Measurements from ENCODE around the gene TMEM94. TPM values are rescaled to one million over a fixed set of nuclear protein-coding genes. Genes with fewer than 3 reads are reported as not detected.
A peak's percentile ranks its signal among the peaks of the same experiment; 100 is the strongest.

The TMEM94 gene
- total and polyA plus RNA-seq, 9 of the 15 experiments (the other 6 are each of a cell fraction or from before 2014, with no cell fraction given): 0.35 to 48.1 (median 14.4) TPM

GRCh38 chr17:75457047-75457654 is 716 bp downstream of the TMEM94 start (continued):
- TF ChIP-seq RHOXF2B (CRISPR knock-in tag; conservative IDR thresholded peaks at IDR 0.05) (no peak), TCF7L2 (IDR thresholded peaks at IDR 0.05; ENCODE audit: low read depth, low read length) (no peak), XRCC4 (IDR thresholded peaks at IDR 0.05; ENCODE audit: extremely low read depth, insufficient read depth, insufficient read length) (no peak), TGIF2 (CRISPR knock-in tag; IDR thresholded peaks at IDR 0.05) (no peak), NFXL1 (CRISPR knock-in tag; IDR thresholded peaks at IDR 0.05) (no peak), ELF4 (CRISPR knock-in tag; IDR thresholded peaks at IDR 0.05) (no peak), PRPF4 (IDR thresholded peaks at IDR 0.05; ENCODE audit: insufficient read depth, low read depth, low read length, poor library complexity, severe bottlenecking) (no peak), RAD51 (IDR thresholded peaks at IDR 0.05; ENCODE audit: borderline replicate concordance, low read depth) (peak; percentile 80), CAMTA2 (CRISPR knock-in tag; conservative IDR thresholded peaks at IDR 0.05) (no peak), E2F6 (IDR thresholded peaks at IDR 0.05; ENCODE audit: borderline replicate concordance in 1 of 2, extremely low read depth in 1 of 2, insufficient read depth in 1 of 2, insufficient read length in 1 of 2, low read depth in 1 of 2, low read length in 1 of 2, poor library complexity in 1 of 2, severe bottlenecking in 1 of 2) (peak in 1 of 2 experiments; percentile 65), HMBOX1 (IDR thresholded peaks at IDR 0.05) (no peak), MCM7 (IDR thresholded peaks at IDR 0.05) (no peak), ERF (CRISPR knock-in tag; IDR thresholded peaks at IDR 0.05) (no peak), MEF2D (tag; conservative IDR thresholded peaks at IDR 0.05; ENCODE audit: low read depth) (no peak), POLR2G (IDR thresholded peaks at IDR 0.05; ENCODE audit: low read depth, low read length) (peak; percentile 21; the same call in 1 of the 2 replicates)
- TF ChIP-seq, protein P1, sequence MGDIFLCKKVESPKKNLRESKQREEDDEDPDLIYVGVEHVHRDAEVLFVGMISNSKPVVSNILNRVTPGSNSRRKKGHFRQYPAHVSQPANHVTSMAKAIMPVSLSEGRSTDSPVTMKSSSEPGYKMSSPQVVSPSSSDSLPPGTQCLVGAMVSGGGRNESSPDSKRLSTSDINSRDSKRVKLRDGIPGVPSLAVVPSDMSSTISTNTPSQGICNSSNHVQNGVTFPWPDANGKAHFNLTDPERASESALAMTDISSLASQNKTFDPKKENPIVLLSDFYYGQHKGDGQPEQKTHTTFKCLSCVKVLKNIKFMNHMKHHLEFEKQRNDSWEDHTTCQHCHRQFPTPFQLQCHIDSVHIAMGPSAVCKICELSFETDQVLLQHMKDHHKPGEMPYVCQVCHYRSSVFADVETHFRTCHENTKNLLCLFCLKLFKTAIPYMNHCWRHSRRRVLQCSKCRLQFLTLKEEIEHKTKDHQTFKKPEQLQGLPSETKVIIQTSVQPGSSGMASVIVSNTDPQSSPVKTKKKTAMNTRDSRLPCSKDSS (IDR thresholded peaks at IDR 0.05; ENCODE audit: low read depth, partially characterized antibody): no peak
- TF ChIP-seq, protein P2, sequence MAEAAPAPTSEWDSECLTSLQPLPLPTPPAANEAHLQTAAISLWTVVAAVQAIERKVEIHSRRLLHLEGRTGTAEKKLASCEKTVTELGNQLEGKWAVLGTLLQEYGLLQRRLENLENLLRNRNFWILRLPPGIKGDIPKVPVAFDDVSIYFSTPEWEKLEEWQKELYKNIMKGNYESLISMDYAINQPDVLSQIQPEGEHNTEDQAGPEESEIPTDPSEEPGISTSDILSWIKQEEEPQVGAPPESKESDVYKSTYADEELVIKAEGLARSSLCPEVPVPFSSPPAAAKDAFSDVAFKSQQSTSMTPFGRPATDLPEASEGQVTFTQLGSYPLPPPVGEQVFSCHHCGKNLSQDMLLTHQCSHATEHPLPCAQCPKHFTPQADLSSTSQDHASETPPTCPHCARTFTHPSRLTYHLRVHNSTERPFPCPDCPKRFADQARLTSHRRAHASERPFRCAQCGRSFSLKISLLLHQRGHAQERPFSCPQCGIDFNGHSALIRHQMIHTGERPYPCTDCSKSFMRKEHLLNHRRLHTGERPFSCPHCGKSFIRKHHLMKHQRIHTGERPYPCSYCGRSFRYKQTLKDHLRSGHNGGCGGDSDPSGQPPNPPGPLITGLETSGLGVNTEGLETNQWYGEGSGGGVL (CRISPR knock-in tag; IDR thresholded peaks at IDR 0.05): no peak
- TF ChIP-seq, protein P3, sequence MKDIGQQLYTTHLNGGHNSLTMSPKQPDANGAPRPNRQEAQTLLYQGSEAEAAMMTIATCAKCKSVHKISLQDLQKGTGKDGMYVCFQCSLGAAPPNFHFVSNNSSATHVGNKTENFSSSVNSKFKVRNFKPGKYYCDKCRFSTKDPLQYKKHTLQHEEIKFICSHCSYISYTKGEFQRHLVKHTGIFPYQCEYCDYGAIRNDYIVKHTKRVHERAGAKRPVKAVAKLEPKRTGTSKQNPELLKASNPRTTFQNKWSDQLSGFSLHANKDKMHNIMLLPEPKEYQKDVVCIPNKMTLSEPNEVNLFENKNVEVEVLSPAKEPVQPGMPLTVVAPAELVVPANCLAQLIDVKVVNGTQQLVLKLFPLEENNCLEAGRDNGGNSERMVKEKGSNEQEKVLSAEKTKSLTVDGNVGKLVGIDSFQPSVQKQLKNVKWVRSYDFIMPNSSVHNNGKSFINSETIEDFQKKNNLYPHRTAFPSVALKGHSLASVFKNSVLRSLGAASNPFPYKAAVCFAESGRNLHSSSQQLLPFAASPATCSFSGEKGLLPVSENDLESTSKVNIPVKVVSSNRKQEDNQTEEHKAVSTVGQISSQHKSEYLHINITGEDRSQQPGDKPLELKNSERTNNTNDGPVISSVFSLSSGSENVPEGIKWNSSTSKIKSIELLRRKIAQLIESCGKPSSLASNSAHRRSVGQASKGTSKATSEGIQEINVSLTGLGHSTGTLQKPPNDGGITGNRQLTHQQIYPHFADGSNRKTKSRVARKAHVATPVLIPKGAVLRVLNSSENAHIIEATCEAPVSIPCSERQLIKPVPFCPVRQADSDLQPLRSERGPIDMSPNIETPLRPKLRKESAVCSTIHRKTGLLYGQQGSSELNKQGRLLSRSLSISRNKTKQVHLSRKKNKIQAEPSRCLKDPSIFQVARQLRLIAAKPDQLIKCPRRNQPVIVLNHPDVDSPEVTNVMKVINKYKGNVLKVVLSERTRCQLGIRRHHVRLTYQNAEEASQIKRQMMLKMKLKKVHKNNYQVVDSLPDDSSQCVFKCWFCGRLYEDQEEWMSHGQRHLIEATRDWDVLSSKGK (CRISPR knock-in tag; IDR thresholded peaks at IDR 0.05): no peak
